ENCODE data around the gene CNN1. TPM values are rescaled to one million over a fixed set of nuclear protein-coding genes. Genes with fewer than 3 reads are reported as not detected.
A peak's percentile ranks its signal among the peaks of the same experiment; 100 is the strongest.

CNN1 gene
- total RNA-seq, 2 donors from 2014 or later = not detected

GRCh38 chr19:11506967-11507366 lies 31.7 kb upstream of the CNN1 start:
- Mint-ChIP-seq H3K27ac (peak overlapping the region; percentile 79), H3K36me3 (ENCODE audit: insufficient read depth in 2 of 2) (peaks cover 0 to 8% of the 10 kb centered on the region in 2 donors)

GRCh38 chr19:11507370-11508078 lies 31.1 kb upstream of the CNN1 start:
- ATAC-seq (replicated peaks in 1 of 2) (no peak), DNase-seq (no peak)
- peaks cover 27% of the 10 kb centered on the region for H3K4me1 Mint-ChIP-seq (ENCODE audit: low read depth)
- H3K36me3 Mint-ChIP-seq (ENCODE audit: insufficient read depth in 2 of 2) = peaks cover 0 to 8% of the 10 kb centered on the region in 2 donors
- H3K27me3 Mint-ChIP-seq (ENCODE audit: low read depth) = no peaks in the 10 kb centered on the region
- H3K4me3 Mint-ChIP-seq = peak overlapping the region; percentile 86 to 97
- peak overlapping the region; percentile 50 for H3K27ac Mint-ChIP-seq
- no peaks in the 10 kb centered on the region for H3K9me3 Mint-ChIP-seq

More at GRCh38 chr19:11506967-11507366, 31.7 kb upstream of the CNN1 start:
- DNase-seq = no peak
- no peak for ATAC-seq (replicated peaks in 1 of 2)
- peak overlapping the region; percentile 86 to 97 for H3K4me3 Mint-ChIP-seq
- peaks cover 27% of the 10 kb centered on the region for H3K4me1 Mint-ChIP-seq (ENCODE audit: low read depth)
- H3K27me3 Mint-ChIP-seq (ENCODE audit: low read depth) = no peaks in the 10 kb centered on the region
- H3K9me3 Mint-ChIP-seq = no peaks in the 10 kb centered on the region

- H3K9me3 Mint-ChIP-seq = no peaks in the 10 kb centered on the region
- H3K36me3 Mint-ChIP-seq (ENCODE audit: insufficient read depth in 2 of 2) = peaks cover 0 to 10% of the 10 kb centered on the region in 2 donors
- no peak overlapping the region for H3K4me3 Mint-ChIP-seq
- DNase-seq (no peak), ATAC-seq (replicated peaks in 1 of 2) (no peak)
- no peaks in the 10 kb centered on the region for H3K27me3 Mint-ChIP-seq (ENCODE audit: low read depth)
- H3K27ac Mint-ChIP-seq = no peak overlapping the region
- peaks cover 18% of the 10 kb centered on the region for H3K4me1 Mint-ChIP-seq (ENCODE audit: low read depth)
Observed at GRCh38 chr19:11510444-11510843, 28.2 kb upstream of the CNN1 start.

DNA sequence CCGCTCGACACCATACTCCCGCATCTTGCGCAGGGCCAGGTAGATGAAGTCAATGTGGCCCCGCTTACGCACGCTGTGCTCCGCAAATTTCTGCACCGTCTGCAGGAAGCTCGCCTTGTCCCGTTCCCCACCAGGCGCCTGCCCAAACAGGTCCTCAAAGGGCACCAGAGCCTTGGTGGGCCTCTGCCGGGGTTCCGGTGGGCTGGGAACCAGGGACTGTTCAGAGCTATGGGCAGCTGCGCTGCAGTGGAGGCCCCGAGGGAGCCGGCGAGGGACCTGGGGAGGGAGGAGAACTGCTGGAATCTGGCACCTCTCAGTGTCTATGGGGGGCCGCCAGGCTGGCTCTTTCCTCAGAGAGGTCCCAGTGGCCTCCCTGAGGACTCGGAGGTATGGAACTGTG lies 24.7 kb upstream of the CNN1 start:
- Mint-ChIP-seq H3K36me3 (ENCODE audit: insufficient read depth in 2 of 2) (peaks cover 0 to 10% of the 10 kb centered on the region in 2 donors), H3K27ac (no peak overlapping the region), H3K4me1 (ENCODE audit: low read depth) (no peaks in the 10 kb centered on the region), H3K9me3 (no peaks in the 10 kb centered on the region), H3K4me3 (no peak overlapping the region), H3K27me3 (ENCODE audit: low read depth) (no peaks in the 10 kb centered on the region)
- DNase-seq = no peak
- no peak for ATAC-seq (replicated peaks in 1 of 2)

DNA sequence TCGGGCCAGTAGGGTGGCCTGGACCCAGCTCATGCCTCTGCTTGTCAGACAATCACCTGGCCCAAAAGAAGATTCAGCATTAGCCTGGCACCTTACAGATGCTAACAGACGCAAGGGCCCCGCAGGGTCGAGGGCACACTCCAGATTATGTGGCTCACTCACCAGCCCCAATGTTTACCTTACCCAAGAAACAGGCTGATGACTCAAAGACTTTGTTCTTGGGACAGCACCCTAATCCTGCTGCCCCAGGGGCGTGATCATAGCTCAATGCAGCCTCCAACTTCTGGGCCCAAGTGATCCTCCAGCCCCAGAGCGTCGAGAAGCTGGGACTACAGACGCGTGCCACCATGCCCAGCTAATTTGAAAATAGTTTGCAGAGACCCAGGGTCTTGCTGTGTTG lies 19.5 kb upstream of the CNN1 start:
- H3K4me1 Mint-ChIP-seq (ENCODE audit: low read depth) = no peaks in the 10 kb centered on the region
- no peak for DNase-seq
- no peaks in the 10 kb centered on the region for H3K9me3 Mint-ChIP-seq
- no peaks in the 10 kb centered on the region for H3K27me3 Mint-ChIP-seq (ENCODE audit: low read depth)
- H3K36me3 Mint-ChIP-seq (ENCODE audit: insufficient read depth in 2 of 2) = no peaks in the 10 kb centered on the region
- no peak overlapping the region for H3K27ac Mint-ChIP-seq
- no peak for ATAC-seq (replicated peaks in 1 of 2)
- H3K4me3 Mint-ChIP-seq = no peak overlapping the region

DNA sequence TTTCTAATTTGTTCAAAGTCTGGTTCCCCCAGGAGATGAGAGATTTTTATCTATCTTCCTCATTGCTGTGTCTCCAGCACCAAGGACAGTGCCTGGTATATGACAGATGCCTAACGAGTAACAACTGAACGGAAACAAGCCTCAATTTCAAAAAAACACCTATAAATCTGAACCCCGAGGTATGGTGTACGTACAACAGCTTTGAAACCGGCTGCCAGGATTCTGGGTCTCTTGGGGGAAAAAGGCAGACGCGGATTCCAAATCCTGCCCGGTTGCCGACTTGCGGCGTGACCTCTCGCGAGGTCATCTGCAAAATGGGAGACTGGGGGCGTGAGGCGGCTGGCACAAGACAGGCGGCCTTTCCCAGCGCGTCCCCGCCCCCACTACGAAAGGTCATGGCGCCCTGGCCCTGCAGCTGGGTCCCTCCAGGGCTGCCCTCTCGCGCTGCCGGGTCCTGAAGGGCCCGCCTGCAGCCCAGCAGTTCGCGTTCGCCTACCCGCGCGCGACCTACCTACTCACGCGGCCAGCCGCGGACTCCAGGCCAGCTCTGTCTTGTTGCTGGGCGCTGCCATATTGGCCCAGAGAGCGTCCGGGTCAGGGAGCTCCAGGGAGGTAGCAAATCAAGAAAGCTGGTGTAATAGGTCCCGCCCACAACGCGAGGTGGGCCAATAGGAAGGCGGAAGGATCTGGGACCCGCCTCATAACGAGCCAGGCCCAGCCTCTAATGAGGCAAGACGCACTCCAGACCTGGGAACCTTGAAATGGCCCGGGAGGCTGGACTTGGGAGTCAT lies 9.9 kb upstream of the CNN1 start, which contains the start of gene ECSIT:
ECSIT (minus strand) TSS at position 584 of the 791 bp plus-strand sequence. CDS start 9,964 bp downstream, outside the sequence.
- peak within 1 kb of the TSS; percentile 99 for H3K4me3 Mint-ChIP-seq
- no peaks in the 10 kb centered on the region for H3K9me3 Mint-ChIP-seq
- H3K27ac Mint-ChIP-seq = peak within 1 kb of the TSS; percentile 95
- H3K36me3 Mint-ChIP-seq (ENCODE audit: insufficient read depth in 2 of 2) = peaks cover 0 to 3% of the 10 kb centered on the region in 2 donors
- peak; percentile 94 to 96 for DNase-seq
- peaks cover 34% of the 10 kb centered on the region for H3K4me1 Mint-ChIP-seq (ENCODE audit: low read depth)
- peak; percentile 94 to 95 for ATAC-seq (replicated peaks in 1 of 2)
- H3K27me3 Mint-ChIP-seq (ENCODE audit: low read depth) = no peaks in the 10 kb centered on the region

DNA sequence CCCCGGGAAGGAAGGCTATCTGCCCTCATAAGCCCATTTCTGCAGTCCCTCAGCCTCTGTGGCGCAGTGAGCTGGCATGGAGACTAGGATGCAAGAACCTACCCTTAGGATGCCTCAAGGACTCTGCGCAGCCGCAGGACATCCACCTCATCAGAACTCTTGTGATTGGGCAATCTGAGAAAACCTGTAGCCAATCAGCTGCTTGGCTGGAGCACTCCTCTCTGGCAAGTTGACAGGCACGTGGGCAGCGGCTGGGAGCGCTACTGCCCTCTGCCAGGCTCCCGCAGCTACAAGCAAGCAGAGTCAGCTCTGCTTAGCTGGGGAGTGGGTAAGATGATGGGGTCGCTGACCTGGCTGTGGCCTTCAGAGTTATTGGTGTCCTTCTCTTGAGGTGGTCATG lies 8.2 kb upstream of the CNN1 start:
- Mint-ChIP-seq H3K27me3 (ENCODE audit: low read depth) (peaks cover 10% of the 10 kb centered on the region), H3K4me3 (no peak overlapping the region), H3K4me1 (ENCODE audit: low read depth) (peaks cover 36% of the 10 kb centered on the region), H3K36me3 (ENCODE audit: insufficient read depth in 2 of 2) (peaks cover 0 to 3% of the 10 kb centered on the region in 2 donors), H3K9me3 (no peaks in the 10 kb centered on the region), H3K27ac (no peak overlapping the region)
- peak; percentile 49 to 66 for DNase-seq
- ATAC-seq (replicated peaks in 1 of 2) = peak in 1 of 2 donors; percentile 4

GRCh38 chr19:11534538-11534937 lies 4.1 kb upstream of the CNN1 start:
- no peak for DNase-seq
- H3K9me3 Mint-ChIP-seq = no peaks in the 10 kb centered on the region
- no peaks in the 10 kb centered on the region for H3K36me3 Mint-ChIP-seq (ENCODE audit: insufficient read depth in 2 of 2)
- H3K4me1 Mint-ChIP-seq (ENCODE audit: low read depth) = peaks cover 29% of the 10 kb centered on the region
- H3K27me3 Mint-ChIP-seq (ENCODE audit: low read depth) = peaks cover 23% of the 10 kb centered on the region
- no peak for ATAC-seq (replicated peaks in 1 of 2)
- H3K4me3 Mint-ChIP-seq = peak overlapping the region in 1 of 2 donors; percentile 2
- H3K27ac Mint-ChIP-seq = no peak overlapping the region

DNA sequence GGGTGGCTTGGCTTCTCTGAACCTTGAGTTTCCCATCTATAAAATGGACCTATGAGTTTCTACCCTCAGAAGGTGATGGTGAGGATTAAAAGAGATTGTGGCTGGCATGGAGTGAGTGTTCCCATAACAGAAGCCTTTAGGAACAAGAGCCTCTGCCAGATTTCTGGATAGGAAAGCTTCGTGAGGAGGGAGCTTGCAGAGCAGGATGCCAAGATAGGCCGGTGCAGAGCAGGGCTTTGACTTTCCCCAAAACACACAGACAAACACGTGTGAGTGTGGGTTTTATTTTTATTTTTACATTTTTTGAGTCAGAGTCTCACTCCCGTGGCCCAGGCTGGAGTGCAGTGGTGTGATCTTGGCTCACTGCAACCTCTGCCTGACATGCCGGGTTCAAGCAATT lies 3.7 kb upstream of the CNN1 start:
- Mint-ChIP-seq H3K36me3 (ENCODE audit: insufficient read depth in 2 of 2) (no peaks in the 10 kb centered on the region), H3K4me3 (peak overlapping the region in 1 of 2 donors; percentile 2), H3K4me1 (ENCODE audit: low read depth) (peaks cover 29% of the 10 kb centered on the region), H3K27me3 (ENCODE audit: low read depth) (peaks cover 23% of the 10 kb centered on the region), H3K27ac (no peak overlapping the region), H3K9me3 (no peaks in the 10 kb centered on the region)
- no peak for ATAC-seq (replicated peaks in 1 of 2)
- DNase-seq = no peak

GRCh38 chr19:11535792-11536595 lies 2.7 kb upstream of the CNN1 start:
- Mint-ChIP-seq H3K4me1 (ENCODE audit: low read depth) (peaks cover 29% of the 10 kb centered on the region), H3K27me3 (ENCODE audit: low read depth) (peaks cover 30% of the 10 kb centered on the region), H3K4me3 (peak overlapping the region; percentile 50 to 65), H3K27ac (peak overlapping the region; percentile 35), H3K36me3 (ENCODE audit: insufficient read depth in 2 of 2) (no peaks in the 10 kb centered on the region), H3K9me3 (no peaks in the 10 kb centered on the region)
- ATAC-seq (replicated peaks in 1 of 2) = peak; percentile 72
- DNase-seq = peak; percentile 89 to 96

GRCh38 chr19:11539495-11540365 lies 1.1 kb downstream of the CNN1 start:
- Mint-ChIP-seq H3K4me1 (ENCODE audit: low read depth) (peaks cover 12% of the 10 kb centered on the region), H3K27me3 (ENCODE audit: low read depth) (peaks cover 22% of the 10 kb centered on the region)
- no peak for DNase-seq

GRCh38 chr19:11540645-11541044 lies 2.0 kb downstream of the CNN1 start:
- H3K36me3 Mint-ChIP-seq (ENCODE audit: insufficient read depth in 2 of 2) = no peaks in the 10 kb centered on the region
- no peaks in the 10 kb centered on the region for H3K9me3 Mint-ChIP-seq
- ATAC-seq (replicated peaks in 1 of 2) (no peak), DNase-seq (no peak)
- peaks cover 25% of the 10 kb centered on the region for H3K27me3 Mint-ChIP-seq (ENCODE audit: low read depth)
- no peak overlapping the region for H3K27ac Mint-ChIP-seq
- H3K4me1 Mint-ChIP-seq (ENCODE audit: low read depth) = peaks cover 8% of the 10 kb centered on the region
- no peak overlapping the region for H3K4me3 Mint-ChIP-seq

More at GRCh38 chr19:11539495-11540365, 1.1 kb downstream of the CNN1 start:
- H3K9me3 Mint-ChIP-seq = no peaks in the 10 kb centered on the region
- H3K4me3 Mint-ChIP-seq = no peak overlapping the region
- no peaks in the 10 kb centered on the region for H3K36me3 Mint-ChIP-seq (ENCODE audit: insufficient read depth in 2 of 2)
- ATAC-seq (replicated peaks in 1 of 2) = no peak
- no peak overlapping the region for H3K27ac Mint-ChIP-seq
